Muscle layer of colon (tissue), 2 donors: ENCODE results near the gene IL16.

ENCODE experiments used
- H3K27ac ChIP-seq: one replicate; pipeline ENCODE4 v1.7.0; 2013; ENCODE audit warnings: low read depth, mild to moderate bottlenecking, low read length, moderate library complexity
- H3K27me3 ChIP-seq, 2 donors: one replicate each; pipeline ENCODE4 v1.7.0; 2013; ENCODE audit warnings: low read length in 2 of 2, mild to moderate bottlenecking in 2 of 2; ENCODE audit not compliant: insufficient read depth in 2 of 2, control insufficient read depth in 1 of 2
- H3K36me3 ChIP-seq: one replicate; pipeline ENCODE4 v1.7.0; 2013; ENCODE audit warnings: mild to moderate bottlenecking, low read length; ENCODE audit not compliant: insufficient read depth
- H3K4me1 ChIP-seq: one replicate; pipeline ENCODE4 v1.7.0; 2013; ENCODE audit warnings: mild to moderate bottlenecking, low read length; ENCODE audit not compliant: insufficient read depth
- H3K4me3 ChIP-seq, 2 donors: one replicate each; pipeline ENCODE4 v1.7.0; 2013; ENCODE audit warnings: low read length in 2 of 2, low read depth in 1 of 2, mild to moderate bottlenecking in 1 of 2, moderate library complexity in 1 of 2
- H3K9ac ChIP-seq: one replicate; pipeline ENCODE4 v1.7.0; 2013; ENCODE audit warnings: low read length
- H3K9me3 ChIP-seq: one replicate; pipeline ENCODE4 v1.7.0; 2013; ENCODE audit warnings: mild to moderate bottlenecking, low read length
- donor health status: abdominal sarcoma.
- donor health status: Adenocarcinoma of cecum.

The IL16 gene

GRCh38 chr15:81314378-81314777 lies 117.7 kb downstream of the IL16 start:
- Histone ChIP-seq H3K9ac (no peak overlapping the region), H3K36me3 (peaks cover 17% of the 10 kb centered on the region), H3K27ac (no peak overlapping the region), H3K4me1 (peaks cover 10% of the 10 kb centered on the region), H3K27me3 (no peaks in the 10 kb centered on the region), H3K9me3 (no peaks in the 10 kb centered on the region), H3K4me3 (no peak overlapping the region)

DNA sequence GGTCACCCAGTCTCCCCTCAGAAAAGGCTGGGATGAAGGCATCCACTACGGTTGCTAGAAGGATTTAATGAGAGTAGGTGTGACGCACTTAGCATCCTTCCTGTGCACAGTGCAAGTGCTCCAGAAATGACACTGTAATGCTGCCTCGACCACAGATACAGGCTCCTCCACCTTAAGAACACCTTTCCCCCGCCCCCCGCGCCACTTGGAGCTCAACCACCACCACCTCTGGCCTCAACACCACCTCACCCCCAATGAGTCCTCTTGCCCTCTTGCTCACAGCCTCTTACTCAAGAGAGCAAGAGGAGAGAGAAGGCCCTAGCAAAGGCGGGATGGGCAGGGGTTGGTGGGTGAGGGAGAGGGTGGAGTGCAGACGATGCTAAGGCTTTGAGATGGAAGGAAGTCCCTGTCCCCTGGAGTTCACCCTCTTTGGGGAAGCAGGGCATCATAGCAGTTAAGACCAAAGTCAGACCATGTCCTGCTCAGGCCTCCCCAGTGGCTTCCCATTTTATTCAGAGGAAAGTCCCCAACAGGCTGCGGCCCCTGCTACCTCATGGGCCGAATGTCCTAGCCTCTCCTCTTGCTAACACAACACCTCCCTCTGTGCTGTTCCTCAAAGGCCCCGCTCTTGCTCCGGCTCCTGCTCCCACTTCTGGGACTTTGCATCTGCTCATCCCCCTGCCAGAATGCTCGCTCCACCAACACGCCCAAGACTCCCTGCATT lies 118.9 kb downstream of the IL16 start:
- no peak overlapping the region for H3K9ac ChIP-seq
- no peak overlapping the region for H3K27ac ChIP-seq
- peaks cover 26% of the 10 kb centered on the region for H3K36me3 ChIP-seq
- no peaks in the 10 kb centered on the region for H3K27me3 ChIP-seq
- H3K4me1 ChIP-seq: peaks cover 6% of the 10 kb centered on the region
- H3K4me3 ChIP-seq: no peak overlapping the region
- H3K9me3 ChIP-seq: no peaks in the 10 kb centered on the region

DNA sequence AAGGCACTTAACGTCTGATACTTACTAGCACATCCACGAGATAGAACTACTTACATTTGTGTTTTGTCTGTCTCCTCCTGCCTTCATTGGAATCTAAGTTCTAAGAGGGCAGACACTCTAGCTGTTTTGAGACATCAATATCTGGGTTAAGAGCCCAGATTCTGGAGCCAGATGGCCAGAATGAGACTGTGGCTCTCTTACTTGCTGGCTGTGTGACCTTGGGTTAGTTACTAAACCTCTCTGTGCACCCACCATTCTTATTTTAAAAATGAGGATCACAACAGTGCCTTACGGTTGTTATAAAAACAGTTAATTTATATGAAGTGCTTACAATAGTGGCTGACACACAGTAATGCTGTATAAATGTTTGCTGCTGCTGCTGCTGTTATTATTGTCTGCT lies 119.6 kb downstream of the IL16 start:
- H3K27ac ChIP-seq: no peak overlapping the region
- H3K9ac ChIP-seq: no peak overlapping the region
- peaks cover 30% of the 10 kb centered on the region for H3K36me3 ChIP-seq
- H3K27me3 ChIP-seq: no peaks in the 10 kb centered on the region
- H3K4me1 ChIP-seq: no peaks in the 10 kb centered on the region
- no peaks in the 10 kb centered on the region for H3K9me3 ChIP-seq
- no peak overlapping the region for H3K4me3 ChIP-seq

DNA sequence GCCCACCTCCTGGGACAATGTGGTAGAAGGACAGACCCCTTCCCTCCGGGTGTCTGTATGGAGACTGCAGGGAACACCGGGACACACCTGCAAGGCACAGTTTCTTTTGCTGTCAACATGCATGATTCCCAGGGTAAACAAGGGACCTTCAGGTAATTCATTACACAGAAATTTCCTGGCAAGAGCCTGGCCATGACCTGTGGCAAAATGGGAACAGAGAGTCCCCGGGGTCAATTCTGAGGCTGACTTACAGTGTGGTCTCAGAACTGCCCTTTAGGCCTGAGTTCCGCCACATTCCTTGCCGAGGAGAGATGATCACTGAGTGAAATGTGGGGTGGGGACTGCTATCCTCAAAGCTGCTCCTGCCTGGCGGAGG lies 121.0 kb downstream of the IL16 start:
- no peak overlapping the region for H3K4me3 ChIP-seq
- H3K27me3 ChIP-seq: no peaks in the 10 kb centered on the region
- peaks cover 6% of the 10 kb centered on the region for H3K4me1 ChIP-seq
- no peaks in the 10 kb centered on the region for H3K9me3 ChIP-seq
- H3K36me3 ChIP-seq: peaks cover 28% of the 10 kb centered on the region
- no peak overlapping the region for H3K27ac ChIP-seq
- no peak overlapping the region for H3K9ac ChIP-seq

- H3K27me3 ChIP-seq: no peaks in the 10 kb centered on the region
- peaks cover 21% of the 10 kb centered on the region for H3K4me1 ChIP-seq
- H3K27ac ChIP-seq: no peak overlapping the region
- H3K9me3 ChIP-seq: no peaks in the 10 kb centered on the region
- H3K4me3 ChIP-seq: no peak overlapping the region
- peaks cover 20% of the 10 kb centered on the region for H3K36me3 ChIP-seq
- no peak overlapping the region for H3K9ac ChIP-seq
Observed at GRCh38 chr15:81321667-81322066, 125.0 kb downstream of the IL16 start.

GRCh38 chr15:81322676-81323253 lies 126.1 kb downstream of the IL16 start:
- Histone ChIP-seq H3K4me3 (no peak overlapping the region), H3K9me3 (no peaks in the 10 kb centered on the region), H3K27me3 (no peaks in the 10 kb centered on the region), H3K9ac (no peak overlapping the region), H3K27ac (no peak overlapping the region), H3K36me3 (peaks cover 20% of the 10 kb centered on the region), H3K4me1 (peaks cover 21% of the 10 kb centered on the region)

- Histone ChIP-seq H3K27ac (peak overlapping the region; percentile 55), H3K36me3 (peaks cover 13% of the 10 kb centered on the region), H3K4me1 (peaks cover 21% of the 10 kb centered on the region), H3K9me3 (no peaks in the 10 kb centered on the region), H3K9ac (peak overlapping the region; percentile 31), H3K27me3 (no peaks in the 10 kb centered on the region), H3K4me3 (peak overlapping the region; percentile 67)
Observed at GRCh38 chr15:81323559-81323943, 126.9 kb downstream of the IL16 start.

- H3K4me3 ChIP-seq: peak within 1 kb of the TSS; percentile 67
- H3K27ac ChIP-seq: peak within 1 kb of the TSS; percentile 55
Observed at GRCh38 chr15:81323944-81324881, 127.5 kb downstream of the IL16 start, which contains the start of gene STARD5. TSS of gene STARD5 (minus strand) at chr15:81324141. CDS start at chr15:81324099, 42 bp downstream.

DNA sequence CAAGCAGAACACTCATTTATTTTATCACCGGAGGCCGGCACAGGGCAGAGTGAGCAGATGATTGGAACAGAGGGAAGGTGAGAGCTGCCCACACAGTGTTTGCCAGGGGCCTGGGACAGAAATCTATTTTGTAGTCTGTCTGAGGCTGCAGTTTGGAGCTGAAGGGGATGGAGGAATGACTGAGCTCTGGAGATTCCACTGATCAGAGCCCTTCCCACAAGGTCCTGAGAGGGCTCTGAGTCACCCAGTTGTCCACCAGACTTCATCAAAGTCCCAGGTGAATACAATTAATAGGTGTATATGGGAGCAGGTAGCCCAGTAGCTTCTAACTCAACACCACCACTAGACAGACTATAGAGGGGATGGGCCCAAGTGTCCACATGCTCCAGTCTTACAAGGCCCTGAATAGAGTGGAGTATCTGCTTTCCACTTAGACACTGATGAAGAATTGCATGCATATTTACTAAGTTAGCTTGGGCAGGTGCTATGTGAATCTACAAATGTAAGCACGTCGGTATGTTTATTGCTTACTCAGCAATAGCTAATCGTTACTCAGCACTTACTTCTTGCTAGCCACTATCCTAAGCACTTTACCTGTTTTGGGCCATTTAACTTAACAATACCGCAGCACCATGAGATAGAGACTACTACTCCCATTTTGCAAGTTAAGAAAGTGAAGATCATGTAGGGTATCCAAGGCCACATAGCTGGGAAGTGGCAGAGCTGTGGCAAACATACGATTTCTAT lies 130.0 kb downstream of the IL16 start:
- H3K9me3 ChIP-seq: no peaks in the 10 kb centered on the region
- no peaks in the 10 kb centered on the region for H3K36me3 ChIP-seq
- no peak overlapping the region for H3K4me3 ChIP-seq
- H3K27me3 ChIP-seq: no peaks in the 10 kb centered on the region
- no peak overlapping the region for H3K9ac ChIP-seq
- H3K4me1 ChIP-seq: peaks cover 21% of the 10 kb centered on the region
- no peak overlapping the region for H3K27ac ChIP-seq

More at GRCh38 chr15:81323944-81324881, 127.5 kb downstream of the IL16 start, which contains the start of gene STARD5:
- Histone ChIP-seq H3K4me1 (peaks cover 21% of the 10 kb centered on the region), H3K9me3 (no peaks in the 10 kb centered on the region), H3K36me3 (peaks cover 13% of the 10 kb centered on the region), H3K27me3 (no peaks in the 10 kb centered on the region), H3K9ac (peak within 1 kb of the TSS; percentile 31)

- no peak overlapping the region for H3K9ac ChIP-seq
- no peaks in the 10 kb centered on the region for H3K9me3 ChIP-seq
- H3K27me3 ChIP-seq: no peaks in the 10 kb centered on the region
- H3K27ac ChIP-seq: no peak overlapping the region
- no peak overlapping the region for H3K4me3 ChIP-seq
- peaks cover 16% of the 10 kb centered on the region for H3K4me1 ChIP-seq
- H3K36me3 ChIP-seq: no peaks in the 10 kb centered on the region
Observed at GRCh38 chr15:81327516-81327915, 130.8 kb downstream of the IL16 start.

- Histone ChIP-seq H3K9me3 (no peaks in the 10 kb centered on the region), H3K27ac (no peak overlapping the region), H3K9ac (no peak overlapping the region), H3K27me3 (no peaks in the 10 kb centered on the region), H3K36me3 (no peaks in the 10 kb centered on the region), H3K4me1 (peaks cover 4% of the 10 kb centered on the region), H3K4me3 (no peak overlapping the region)
Observed at GRCh38 chr15:81329446-81329845, 132.8 kb downstream of the IL16 start.
